BLaER1 (cell line): ENCODE results near the gene OSM.
A peak's percentile ranks its signal among the peaks of the same experiment; 100 is the strongest.

Source experiments
- H3K27ac ChIP-seq: shearing (Covaris generic); formaldehyde crosslinking; 2 replicates; pipeline ENCODE4 v1.8.1; 2022
- H3K27me3 ChIP-seq: shearing (Covaris generic); formaldehyde crosslinking; 2 replicates; pipeline ENCODE4 v1.8.1; 2022
- H3K36me3 ChIP-seq: shearing (Covaris generic); formaldehyde crosslinking; 2 replicates; pipeline ENCODE4 v1.8.1; 2022
- H3K4me1 ChIP-seq: shearing (Covaris generic); formaldehyde crosslinking; 2 replicates; pipeline ENCODE4 v1.8.1; 2022
- H3K4me2 ChIP-seq: shearing (Covaris generic); formaldehyde crosslinking; 2 replicates; pipeline ENCODE4 v1.8.1; 2022
- H3K4me3 ChIP-seq: shearing (Covaris generic); formaldehyde crosslinking; 2 replicates; pipeline ENCODE4 v1.8.1; 2022
- H3K9ac ChIP-seq: shearing (Covaris generic); formaldehyde crosslinking; 2 replicates; pipeline ENCODE4 v1.8.1; 2022
- H3K9me3 ChIP-seq: shearing (Covaris generic); formaldehyde crosslinking; 2 replicates; pipeline ENCODE4 v1.8.1; 2022
- H4K20me1 ChIP-seq: shearing (Covaris generic); formaldehyde crosslinking; 2 replicates; pipeline ENCODE4 v1.8.1; 2022
- Cebpa-rat ChIP-seq: shearing (Covaris generic); IDR thresholded peaks from 2 replicates; pipeline ENCODE4 v1.8.1; 2022

Gene OSM

DNA sequence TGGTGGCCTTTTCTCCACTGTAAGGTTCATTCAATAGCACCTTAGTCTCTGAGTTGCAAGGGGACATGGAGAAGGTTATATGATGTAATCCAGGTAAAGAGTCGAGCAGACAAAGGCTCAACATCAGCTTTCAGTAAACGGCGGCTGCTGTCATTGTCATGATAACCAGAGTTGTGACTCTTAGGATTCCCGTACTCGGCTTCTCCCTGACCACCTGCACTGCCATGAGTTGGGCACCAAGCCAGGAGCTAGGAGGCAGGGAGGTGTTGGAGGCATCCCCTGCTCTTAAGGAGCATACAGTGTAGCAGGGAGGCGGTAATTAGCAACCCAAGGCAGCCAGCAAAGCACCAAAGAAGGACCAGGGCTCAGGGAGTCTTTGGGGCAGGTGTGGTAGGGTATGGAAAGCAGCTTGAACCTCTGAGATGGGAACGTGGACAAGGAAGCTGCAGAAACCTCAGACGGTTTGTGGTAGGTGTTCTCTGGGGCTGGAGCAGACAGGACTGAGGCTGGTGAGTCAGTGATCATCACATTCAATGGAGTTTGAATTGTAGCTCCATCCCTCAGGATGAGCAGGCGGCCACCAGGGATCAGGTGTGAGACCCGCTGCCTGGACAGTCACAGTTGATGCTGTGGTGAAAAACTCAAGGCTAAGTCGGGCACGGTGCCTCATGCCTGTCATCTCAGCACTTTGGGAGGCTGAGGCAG lies 51.8 kb downstream of the OSM start:
- Histone ChIP-seq H3K4me1 (peaks cover 18% of the 10 kb centered on the region), H3K27ac (no peak overlapping the region), H4K20me1 (no peaks in the 10 kb centered on the region), H3K27me3 (no peaks in the 10 kb centered on the region), H3K9ac (no peak overlapping the region), H3K9me3 (no peaks in the 10 kb centered on the region), H3K4me2 (no peak overlapping the region), H3K36me3 (no peaks in the 10 kb centered on the region), H3K4me3 (no peak overlapping the region)
- TF ChIP-seq Cebpa-rat: no peak

- peaks cover 31% of the 10 kb centered on the region for H3K4me1 ChIP-seq
- no peak overlapping the region for H3K27ac ChIP-seq
- TF ChIP-seq Cebpa-rat: peak; percentile 22; the same call in 1 of the 2 replicates
Observed at GRCh38 chr22:30212996-30213441, 53.6 kb downstream of the OSM start.

More at GRCh38 chr22:30212996-30213441, 53.6 kb downstream of the OSM start:
- Histone ChIP-seq H3K4me3 (no peak overlapping the region), H3K27me3 (no peaks in the 10 kb centered on the region), H4K20me1 (no peaks in the 10 kb centered on the region), H3K9ac (no peak overlapping the region), H3K36me3 (no peaks in the 10 kb centered on the region), H3K9me3 (no peaks in the 10 kb centered on the region), H3K4me2 (peak overlapping the region; percentile 53)
